HepG2 (cell line): ENCODE measurements around the gene RIPK1. TPM values are rescaled to one million over a fixed set of nuclear protein-coding genes. Genes with fewer than 3 reads are reported as not detected.

ENCODE experiments used
- CHCHD3 ChIP-seq: sonication (generic); formaldehyde crosslinking; IDR thresholded peaks from 2 replicates; pipeline ENCODE4 v1.8.0; 2022; ENCODE audit warnings: mild to moderate bottlenecking, missing genetic modification reagents, moderate library complexity
- GATAD2A ChIP-seq: IDR thresholded peaks from 2 replicates; pipeline ENCODE4 v1.6.1; 2016
- HCFC1 ChIP-seq: fragments of 150-350 bp; IDR thresholded peaks from 2 replicates; pipeline ENCODE4 v1.6.1; 2014; ENCODE audit warnings: low read depth, low read length
- TERF1 ChIP-seq: sonication (generic); formaldehyde crosslinking; IDR thresholded peaks from 2 replicates; pipeline ENCODE4 v1.8.0; 2022; ENCODE audit warnings: mild to moderate bottlenecking, missing genetic modification reagents, moderate library complexity
- THAP7 ChIP-seq: sonication (generic); formaldehyde crosslinking; IDR thresholded peaks from 2 replicates; pipeline ENCODE4 v1.8.1; 2023; ENCODE audit warnings: mild to moderate bottlenecking, missing genetic modification reagents
- ZBTB40 ChIP-seq, 2 experiments: fragments of 450-650 bp in 1 of 2; sonication (generic) in 1 of 2; formaldehyde crosslinking in 1 of 2; IDR thresholded peaks; 2 replicates each; pipeline versions ENCODE4 v1.6.1 to v1.8.0; 2016 to 2022; ENCODE audit warnings: antibody characterized with exemption in 1 of 2, mild to moderate bottlenecking in 1 of 2, missing genetic modification reagents in 1 of 2
- ZIK1 ChIP-seq: sonication (generic); formaldehyde crosslinking; IDR thresholded peaks from 2 replicates; pipeline ENCODE4 v1.5.0; 2020; ENCODE audit warnings: mild to moderate bottlenecking, low read depth, missing genetic modification reagents, borderline replicate concordance
- ZMAT5 ChIP-seq: sonication (generic); formaldehyde crosslinking; IDR thresholded peaks from 2 replicates; pipeline ENCODE4 v1.5.0; 2020; ENCODE audit warnings: mild to moderate bottlenecking, low read depth, missing genetic modification reagents, borderline replicate concordance
- ZNF230 ChIP-seq: sonication (generic); formaldehyde crosslinking; IDR thresholded peaks from 2 replicates; pipeline ENCODE4 v1.4.0; 2020; ENCODE audit warnings: mild to moderate bottlenecking, missing genetic modification reagents
- ZNF33A ChIP-seq: sonication (generic); formaldehyde crosslinking; IDR thresholded peaks from 2 replicates; pipeline ENCODE4 v1.5.1; 2020; ENCODE audit warnings: missing genetic modification reagents, mild to moderate bottlenecking, moderate library complexity, borderline replicate concordance
- ZNF34 ChIP-seq: sonication (generic); formaldehyde crosslinking; IDR thresholded peaks from 2 replicates; pipeline ENCODE4 v1.4.0; 2020; ENCODE audit warnings: mild to moderate bottlenecking, missing genetic modification reagents, borderline replicate concordance
- ZNF543 ChIP-seq: sonication (generic); formaldehyde crosslinking; IDR thresholded peaks from 2 replicates; pipeline ENCODE4 v1.4.0; 2020; ENCODE audit warnings: mild to moderate bottlenecking, missing genetic modification reagents
- ZNF570 ChIP-seq: sonication (generic); formaldehyde crosslinking; IDR thresholded peaks from 2 replicates; pipeline ENCODE4 v1.4.0; 2020; ENCODE audit warnings: mild to moderate bottlenecking, missing genetic modification reagents, borderline replicate concordance
- ZNF703 ChIP-seq: sonication (generic); formaldehyde crosslinking; IDR thresholded peaks from 2 replicates; pipeline ENCODE4 v1.5.1; 2020; ENCODE audit warnings: missing genetic modification reagents, mild to moderate bottlenecking, moderate library complexity, borderline replicate concordance
- ZNF776 ChIP-seq: sonication (generic); formaldehyde crosslinking; IDR thresholded peaks from 2 replicates; pipeline ENCODE4 v1.4.0; 2020; ENCODE audit warnings: mild to moderate bottlenecking, missing genetic modification reagents
- ZNF891 ChIP-seq: sonication (generic); formaldehyde crosslinking; IDR thresholded peaks from 2 replicates; pipeline ENCODE4 v1.5.0; 2020; ENCODE audit warnings: mild to moderate bottlenecking, missing genetic modification reagents
- polyA plus RNA-seq, 8 experiments: library from polyadenylated mRNA; depleted of rRNA in 3 of 8; stranded (reverse) in 7 of 8; unstranded in 1 of 8; fragments of >200 nt; fragmentation: Illumina TruSeq in 4 of 8; extraction: Trizol in 4 of 8; gene quantifications; 2 replicates each; pipeline versions ENCODE4 v1.2.1 to v1.2.3, GENCODE V29; 2011 to 2016; ENCODE audit warnings: low read depth in 4 of 8, missing spikeins in 1 of 8, mixed read lengths in 1 of 8; ENCODE audit not compliant: insufficient read depth in 1 of 8
- total RNA-seq, 5 experiments: library from RNA; depleted of rRNA; stranded (reverse); fragments of >200 nt; fragmentation: Illumina TruSeq; extraction: Trizol; gene quantifications; 2 replicates each; pipeline ENCODE4 v1.2.3, GENCODE V29; 2016; ENCODE audit warnings: low read depth in 1 of 5

Gene RIPK1
- total and polyA plus RNA-seq, 2 of the 13 experiments (the other 11 are each of a cell fraction or from before 2014, with no cell fraction given): 9.0 to 10.3 TPM

- TF ChIP-seq ZBTB40 (IDR thresholded peaks at IDR 0.05): no peak
- peak; percentile 62 for TF ChIP-seq ZBTB40 (CRISPR knock-in tag; IDR thresholded peaks at IDR 0.05)
- TF ChIP-seq ZNF543: 0 out of 2 replicates have a peak, but pooled peaks have one; percentile 53
- no peak for TF ChIP-seq CHCHD3 (CRISPR knock-in tag)
- TF ChIP-seq ZMAT5 (CRISPR knock-in tag): no peak
- TF ChIP-seq GATAD2A: peak; percentile 97
- TF ChIP-seq ZNF891 (CRISPR knock-in tag): no peak
- no peak for TF ChIP-seq ZNF776
- TF ChIP-seq ZNF34 (CRISPR knock-in tag): no peak
- no peak for TF ChIP-seq ZNF703 (CRISPR knock-in tag)
- no peak for TF ChIP-seq ZIK1
- no peak; the same call in 1 of the 2 replicates for TF ChIP-seq ZNF230 (CRISPR knock-in tag)
- no peak for TF ChIP-seq ZNF33A (CRISPR knock-in tag)
- TF ChIP-seq THAP7 (CRISPR knock-in tag): no peak
- no peak for TF ChIP-seq HCFC1
- no peak for TF ChIP-seq ZNF570 (CRISPR knock-in tag)
- no peak for TF ChIP-seq TERF1 (CRISPR knock-in tag)
These were observed 71.0 kb downstream of the RIPK1 start (continued) for GRCh38 chr6:3139090-3139903.
